Endothelial cell (in vitro differentiated cells): ENCODE results near the gene IFRD2. TPM values are rescaled to one million over a fixed set of nuclear protein-coding genes. Genes with fewer than 3 reads are reported as not detected.
A peak's percentile ranks its signal among the peaks of the same experiment; 100 is the strongest.

Experiments
- DNase-seq: peaks from one replicate; pipeline ENCODE4 v3.0.0; 2021; ENCODE audit warnings: low spot score
- H3K27ac Mint-ChIP-seq: one replicate; pipeline ENCODE4 v1.8.0; 2021; ENCODE audit warnings: mixed read lengths, inconsistent platforms; ENCODE audit not compliant: unreplicated experiment
- H3K27me3 Mint-ChIP-seq: one replicate; pipeline ENCODE4 v1.8.0; 2021; ENCODE audit warnings: mild to moderate bottlenecking, moderate library complexity, mixed read lengths, inconsistent platforms; ENCODE audit not compliant: unreplicated experiment
- H3K36me3 Mint-ChIP-seq: one replicate; pipeline ENCODE4 v1.8.0; 2021; ENCODE audit warnings: mild to moderate bottlenecking, low read depth, mixed read lengths, inconsistent platforms; ENCODE audit not compliant: unreplicated experiment
- H3K4me1 Mint-ChIP-seq: one replicate; pipeline ENCODE4 v1.8.0; 2021; ENCODE audit warnings: mild to moderate bottlenecking, mixed read lengths, inconsistent platforms; ENCODE audit not compliant: unreplicated experiment
- H3K4me3 Mint-ChIP-seq: one replicate; pipeline ENCODE4 v1.8.0; 2021; ENCODE audit warnings: mild to moderate bottlenecking, mixed read lengths, inconsistent platforms; ENCODE audit not compliant: unreplicated experiment
- H3K9me3 Mint-ChIP-seq: one replicate; pipeline ENCODE4 v1.8.0; 2021; ENCODE audit warnings: mixed read lengths, inconsistent platforms; ENCODE audit not compliant: unreplicated experiment
- CTCF ChIP-seq: fragments of 200-600 bp; sonication (generic); IDR thresholded peaks from one replicate; pipeline ENCODE4 v1.5.0; 2021; ENCODE audit warnings: antibody characterized with exemption; ENCODE audit not compliant: unreplicated experiment
- total RNA-seq: library from RNA; stranded (reverse); fragmentation: NEBNext Ultra II Directional; extraction: Animal tissue kit (Norgen Biotek cat#: 25700); gene quantifications from one replicate; pipeline ENCODE4 v1.2.1, GENCODE V29; 2021; ENCODE audit not compliant: unreplicated experiment

The IFRD2 gene
- total RNA-seq, 1 donor from 2014 or later = 43.2 TPM

GRCh38 chr3:50322115-50322385 is 29.8 kb upstream of the IFRD2 start:
- H3K36me3 Mint-ChIP-seq = peaks cover 30% of the 10 kb centered on the region
- peak; percentile 13 for TF ChIP-seq CTCF
- H3K4me1 Mint-ChIP-seq = peaks cover 53% of the 10 kb centered on the region
- H3K27ac Mint-ChIP-seq = peak overlapping the region; percentile 97
- H3K27me3 Mint-ChIP-seq = peaks cover 25% of the 10 kb centered on the region
- peak overlapping the region; percentile 92 for H3K4me3 Mint-ChIP-seq
- H3K9me3 Mint-ChIP-seq = no peaks in the 10 kb centered on the region
- no peak for DNase-seq

DNA sequence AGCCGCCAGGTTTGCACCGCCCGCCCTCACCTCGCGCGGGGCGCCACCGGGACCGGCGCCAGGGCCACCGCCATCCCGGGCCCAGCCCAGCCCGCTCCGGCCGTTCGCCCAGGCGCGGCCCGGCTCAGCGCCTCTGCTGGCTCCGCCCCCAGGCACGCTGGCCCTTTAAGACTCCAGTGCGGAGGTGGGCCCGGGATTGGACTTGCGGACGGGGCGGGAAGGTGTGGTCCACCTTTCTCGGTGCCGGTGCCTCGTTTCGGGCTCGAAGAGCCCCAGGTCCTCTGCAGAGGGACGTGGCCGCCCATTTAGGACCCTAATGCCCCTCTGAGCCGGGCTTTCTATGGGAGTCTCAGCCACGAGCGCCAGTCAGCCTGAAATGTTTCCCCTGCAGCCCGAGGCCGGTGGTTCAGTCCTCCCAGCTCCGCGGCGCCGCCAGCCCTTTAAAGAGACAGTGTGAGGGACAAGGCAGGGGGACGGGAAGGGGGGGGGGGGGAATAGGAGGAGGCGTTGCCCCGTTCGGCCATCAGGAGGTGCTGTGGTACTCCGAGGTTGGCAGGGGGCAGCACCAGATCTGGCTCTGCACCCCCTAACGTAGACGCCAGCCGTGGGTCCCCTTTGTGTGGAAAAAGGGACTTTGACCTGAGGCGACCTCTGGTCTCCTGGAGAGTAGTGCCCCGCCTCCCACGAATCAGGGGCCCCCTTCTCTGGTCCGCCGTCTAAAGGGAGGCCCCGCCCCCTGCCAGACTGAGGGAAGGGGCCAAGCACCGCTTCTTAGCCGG is 29.3 kb upstream of the IFRD2 start:
- Mint-ChIP-seq H3K36me3 (peaks cover 35% of the 10 kb centered on the region), H3K4me1 (peaks cover 51% of the 10 kb centered on the region), H3K27ac (peak overlapping the region; percentile 48), H3K9me3 (no peaks in the 10 kb centered on the region), H3K4me3 (peak overlapping the region; percentile 92), H3K27me3 (peaks cover 26% of the 10 kb centered on the region)
- DNase-seq = peak; percentile 84
- peak; percentile 48 for TF ChIP-seq CTCF

- peak; percentile 65 for DNase-seq
- Mint-ChIP-seq H3K27ac (peak overlapping the region; percentile 77), H3K9me3 (no peaks in the 10 kb centered on the region), H3K27me3 (peaks cover 26% of the 10 kb centered on the region), H3K36me3 (peaks cover 36% of the 10 kb centered on the region), H3K4me3 (peak overlapping the region; percentile 96), H3K4me1 (peaks cover 52% of the 10 kb centered on the region)
- no peak for TF ChIP-seq CTCF
Observed at GRCh38 chr3:50320853-50321335, 28.7 kb upstream of the IFRD2 start.

DNA sequence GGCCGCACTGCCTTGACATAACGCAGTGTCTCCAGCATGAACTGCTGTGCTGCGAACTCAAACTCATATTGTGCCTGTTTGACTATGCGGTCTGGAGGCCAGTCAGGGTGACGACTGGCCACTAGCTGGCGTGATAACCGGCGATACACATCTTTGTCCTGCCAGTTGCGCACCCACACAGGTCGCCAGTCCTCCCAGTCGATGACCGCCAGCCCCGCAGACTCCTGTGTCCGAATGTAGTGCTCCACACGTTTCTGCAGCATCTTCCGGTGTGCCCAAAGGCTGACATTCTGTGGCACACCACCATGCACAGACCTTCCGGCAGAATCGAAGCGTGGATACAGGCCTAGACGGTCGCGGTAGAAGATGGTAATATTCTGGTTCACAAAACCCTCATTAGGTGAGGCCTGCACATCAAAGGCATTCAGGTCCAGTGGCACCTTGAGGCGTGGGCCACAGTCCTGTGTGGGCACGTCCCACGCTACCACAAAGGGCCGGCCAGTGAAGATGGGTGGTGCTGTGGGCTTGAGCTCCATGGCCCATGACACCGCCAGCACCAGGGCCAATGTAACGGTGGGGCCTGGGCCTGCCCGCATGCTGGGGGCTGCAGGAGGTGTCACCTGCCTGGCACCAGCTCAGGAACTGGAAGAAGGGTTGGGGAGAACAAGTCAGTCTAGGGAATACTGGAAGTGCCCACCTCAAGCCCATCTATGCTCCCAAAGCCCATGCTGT is 27.8 kb upstream of the IFRD2 start:
- Mint-ChIP-seq H3K4me1 (peaks cover 55% of the 10 kb centered on the region), H3K4me3 (peak overlapping the region; percentile 96), H3K27me3 (peaks cover 26% of the 10 kb centered on the region), H3K9me3 (no peaks in the 10 kb centered on the region), H3K36me3 (peaks cover 41% of the 10 kb centered on the region), H3K27ac (peak overlapping the region; percentile 77)
- DNase-seq = peak; percentile 4
- TF ChIP-seq CTCF = no peak
